HCT116 (cell line): ENCODE measurements around the gene ATP7B.

ENCODE experiments used
- JUND ChIP-seq: IDR thresholded peaks from 2 replicates; pipeline ENCODE4 v1.6.1; 2012
- POLR2AphosphoS5 ChIP-seq: IDR thresholded peaks from 2 replicates; pipeline ENCODE4 v1.6.1; 2011; ENCODE audit warnings: mild to moderate bottlenecking, low read depth, low read length, moderate library complexity
- SIN3A ChIP-seq: IDR thresholded peaks from 2 replicates; pipeline ENCODE4 v1.6.1; 2012; ENCODE audit warnings: low read depth
- SP1 ChIP-seq: IDR thresholded peaks from 2 replicates; pipeline ENCODE4 v1.6.1; 2012; ENCODE audit warnings: low read depth
- YY1 ChIP-seq: IDR thresholded peaks from 2 replicates; pipeline ENCODE4 v1.6.1; 2011; ENCODE audit warnings: low read length, low read depth, moderate library complexity, mild to moderate bottlenecking; ENCODE audit not compliant: insufficient replicate concordance; ENCODE audit errors: extremely low read depth
- TF ChIP-seq, protein P1 (sequence below), 3 experiments: fragments of 200-600 bp in 1 of 3; sonication (generic) in 1 of 3; IDR thresholded peaks in 2 of 3; conservative IDR thresholded peaks in 1 of 3; 2 replicates each; pipeline ENCODE4 v1.5.1; 2012 to 2017; ENCODE audit warnings: low read depth in 2 of 3, low read length in 2 of 3, antibody characterized with exemption in 1 of 3, borderline replicate concordance in 1 of 3, control low read depth in 1 of 3, mild to moderate bottlenecking in 1 of 3, mixed read lengths in 1 of 3, mixed run types in 1 of 3, moderate library complexity in 1 of 3; ENCODE audit not compliant: insufficient read depth in 1 of 3

DNA sequence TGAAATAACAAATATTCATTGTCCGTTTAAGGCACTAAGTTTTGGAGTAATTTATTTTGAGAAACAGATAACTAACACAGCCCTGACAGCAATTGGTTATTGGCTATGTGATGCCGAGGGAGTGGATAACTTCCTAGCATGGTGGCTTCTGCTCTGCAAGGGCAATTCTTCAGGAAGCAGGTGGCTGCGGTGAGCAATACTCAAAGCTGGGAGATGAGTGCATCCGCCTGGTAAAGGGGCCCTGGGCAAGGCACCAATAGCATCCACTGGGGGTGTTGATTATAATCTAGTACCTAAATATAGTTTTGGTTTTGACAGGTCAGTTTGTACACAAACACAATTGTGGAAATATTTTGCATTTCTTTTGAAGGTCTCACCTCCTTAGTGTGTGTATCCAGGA, 108.5 kb downstream of the ATP7B start:
- TF ChIP-seq JUND (no peak), YY1 (no peak), POLR2AphosphoS5 (no peak), SP1 (no peak), SIN3A (no peak)
- TF ChIP-seq, protein P1, sequence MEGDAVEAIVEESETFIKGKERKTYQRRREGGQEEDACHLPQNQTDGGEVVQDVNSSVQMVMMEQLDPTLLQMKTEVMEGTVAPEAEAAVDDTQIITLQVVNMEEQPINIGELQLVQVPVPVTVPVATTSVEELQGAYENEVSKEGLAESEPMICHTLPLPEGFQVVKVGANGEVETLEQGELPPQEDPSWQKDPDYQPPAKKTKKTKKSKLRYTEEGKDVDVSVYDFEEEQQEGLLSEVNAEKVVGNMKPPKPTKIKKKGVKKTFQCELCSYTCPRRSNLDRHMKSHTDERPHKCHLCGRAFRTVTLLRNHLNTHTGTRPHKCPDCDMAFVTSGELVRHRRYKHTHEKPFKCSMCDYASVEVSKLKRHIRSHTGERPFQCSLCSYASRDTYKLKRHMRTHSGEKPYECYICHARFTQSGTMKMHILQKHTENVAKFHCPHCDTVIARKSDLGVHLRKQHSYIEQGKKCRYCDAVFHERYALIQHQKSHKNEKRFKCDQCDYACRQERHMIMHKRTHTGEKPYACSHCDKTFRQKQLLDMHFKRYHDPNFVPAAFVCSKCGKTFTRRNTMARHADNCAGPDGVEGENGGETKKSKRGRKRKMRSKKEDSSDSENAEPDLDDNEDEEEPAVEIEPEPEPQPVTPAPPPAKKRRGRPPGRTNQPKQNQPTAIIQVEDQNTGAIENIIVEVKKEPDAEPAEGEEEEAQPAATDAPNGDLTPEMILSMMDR (IDR thresholded peaks at IDR 0.05 in 2 of 3, conservative IDR thresholded peaks at IDR 0.05 in 1 of 3; ENCODE audit: borderline replicate concordance in 1 of 3, insufficient read depth in 1 of 3, low read depth in 2 of 3, low read length in 2 of 3) = no peak
